ENCODE results near the gene LRRC37A. TPM values are rescaled to one million over a fixed set of nuclear protein-coding genes. Genes with fewer than 3 reads are reported as not detected.

The LRRC37A gene
- total and polyA plus RNA-seq, 9 of the 15 experiments (the other 6 are each of a cell fraction or from before 2014, with no cell fraction given), result 0.14 to 3.1 (median 1.8) TPM

GRCh38 chr17:46274238-46274637, 20.7 kb upstream of the LRRC37A start:
- BruUV-seq (replicated peaks), result no TSS peak
- TF ChIP-seq HNRNPK (IDR thresholded peaks at IDR 0.05; ENCODE audit: low read depth, low read length, poor library complexity, severe bottlenecking) (no peak), ZFP91 (CRISPR knock-in tag; IDR thresholded peaks at IDR 0.05) (no peak), ZNF354B (CRISPR knock-in tag; IDR thresholded peaks at IDR 0.05) (no peak), ARID4B (CRISPR knock-in tag; IDR thresholded peaks at IDR 0.05) (no peak), FOXA1 (IDR thresholded peaks at IDR 0.05; ENCODE audit: borderline replicate concordance) (no peak), LARP7 (IDR thresholded peaks at IDR 0.05) (no peak), MECOM (CRISPR knock-in tag; IDR thresholded peaks at IDR 0.05) (no peak), MCM3 (IDR thresholded peaks at IDR 0.05) (no peak), PHTF2 (CRISPR knock-in tag; IDR thresholded peaks at IDR 0.05) (no peak), TAF9B (IDR thresholded peaks at IDR 0.05; ENCODE audit: partially characterized antibody) (no peak), PURB (CRISPR knock-in tag; IDR thresholded peaks at IDR 0.05; ENCODE audit: low read depth) (no peak), FOXJ3 (CRISPR knock-in tag; IDR thresholded peaks at IDR 0.05) (no peak)
- TF ChIP-seq, protein P1, sequence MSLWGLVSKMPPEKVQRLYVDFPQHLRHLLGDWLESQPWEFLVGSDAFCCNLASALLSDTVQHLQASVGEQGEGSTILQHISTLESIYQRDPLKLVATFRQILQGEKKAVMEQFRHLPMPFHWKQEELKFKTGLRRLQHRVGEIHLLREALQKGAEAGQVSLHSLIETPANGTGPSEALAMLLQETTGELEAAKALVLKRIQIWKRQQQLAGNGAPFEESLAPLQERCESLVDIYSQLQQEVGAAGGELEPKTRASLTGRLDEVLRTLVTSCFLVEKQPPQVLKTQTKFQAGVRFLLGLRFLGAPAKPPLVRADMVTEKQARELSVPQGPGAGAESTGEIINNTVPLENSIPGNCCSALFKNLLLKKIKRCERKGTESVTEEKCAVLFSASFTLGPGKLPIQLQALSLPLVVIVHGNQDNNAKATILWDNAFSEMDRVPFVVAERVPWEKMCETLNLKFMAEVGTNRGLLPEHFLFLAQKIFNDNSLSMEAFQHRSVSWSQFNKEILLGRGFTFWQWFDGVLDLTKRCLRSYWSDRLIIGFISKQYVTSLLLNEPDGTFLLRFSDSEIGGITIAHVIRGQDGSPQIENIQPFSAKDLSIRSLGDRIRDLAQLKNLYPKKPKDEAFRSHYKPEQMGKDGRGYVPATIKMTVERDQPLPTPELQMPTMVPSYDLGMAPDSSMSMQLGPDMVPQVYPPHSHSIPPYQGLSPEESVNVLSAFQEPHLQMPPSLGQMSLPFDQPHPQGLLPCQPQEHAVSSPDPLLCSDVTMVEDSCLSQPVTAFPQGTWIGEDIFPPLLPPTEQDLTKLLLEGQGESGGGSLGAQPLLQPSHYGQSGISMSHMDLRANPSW (CRISPR knock-in tag; IDR thresholded peaks at IDR 0.05), result no peak
- Histone ChIP-seq H3K79me2 (ENCODE audit: control insufficient read depth, insufficient read depth, low read length) (no peaks in the 10 kb centered on the region), H4K20me1 (replicated peaks; ENCODE audit: control insufficient read depth, insufficient read depth, low read length) (no peaks in the 10 kb centered on the region), H3K27ac (ENCODE audit: extremely low read depth, low read depth, low read length) (no peak overlapping the region), H3K9ac (ENCODE audit: insufficient read depth in 1 of 2, low read depth in 2 of 2, low read length in 2 of 2) (no peak overlapping the region), H3K9me1 (ENCODE audit: control insufficient read depth, insufficient read depth, low read length) (no peaks in the 10 kb centered on the region), H3K36me3 (ENCODE audit: control insufficient read depth, insufficient read depth, low read length) (no peaks in the 10 kb centered on the region), H3K4me1 (replicated peaks in 1 of 2; ENCODE audit: control insufficient read depth in 2 of 2, insufficient read depth in 2 of 2, low read length in 2 of 2) (no peaks in the 10 kb centered on the region), H3K4me2 (ENCODE audit: insufficient read depth, low read length) (no peak overlapping the region), H3K9me3 (replicated peaks; ENCODE audit: control insufficient read depth, insufficient read depth, low read depth, low read length) (no peaks in the 10 kb centered on the region), H3K27me3 (ENCODE audit: control insufficient read depth in 2 of 2, insufficient read depth in 2 of 2, low read length in 2 of 2) (0 out of 5 replicates have a peak, but pooled peaks cover 0 to 4% of the 10 kb centered on the region in 2 experiments), H2AFZ (ENCODE audit: low read depth, low read length) (no peak overlapping the region), H3K4me3 (no peak overlapping the region)
- intact Hi-C loops (cut with micrococcal nuclease), result no loop called here
- in situ Hi-C loops (cut with MboI), result loop anchor here (25.0 kb wide), 1 partner anchor 88 kb away; the partner anchor contains the start of gene ARL17B
- CTCF ChIA-PET (ENCODE audit: low intra/inter-chr PET ratio), result no interaction called here
- POLR2A ChIA-PET, result no interaction called here
- ATAC-seq (no peak), FAIRE-seq (no peak), DNase-seq (ENCODE audit: extremely low read depth in 1 of 4, low spot score in 3 of 4) (no peak)
- WGBS (ENCODE audit: insufficient coverage, low coverage, missing lambda C conversion rate), result 11% methylated on average over 3 of the region's 3 CpGs

Measured in K562 (cell line).